MCF 10A (cell line): ENCODE measurements around the gene NTN4. TPM values are rescaled to one million over a fixed set of nuclear protein-coding genes. Genes with fewer than 3 reads are reported as not detected.

ENCODE experiments used
- BruUV-seq: library from RNA; stranded (reverse); fragments of 400-500 nt; replicated peaks from 2 replicates; lab custom pipeline; 2021; lab: Mats Ljungman, UMichigan
- CTCF ChIA-PET: fragments of 300-600 bp; sonication (Branson Sonifier 250); formaldehyde crosslinking; extraction: SDS; loops from one replicate; lab custom pipeline; 2021; ENCODE audit warnings: antibody characterized with exemption, inconsistent platforms; lab: Yijun Ruan, JAX
- POLR2A ChIA-PET: fragments of 300-600, 350-650 bp; sonication (Branson Sonifier 250); formaldehyde crosslinking; extraction: SDS; loops from one replicate; lab custom pipeline; 2020; ENCODE audit warnings: antibody characterized with exemption, inconsistent platforms; lab: Yijun Ruan, JAX
- DNase-seq: peaks from one replicate; pipeline ENCODE4 v3.0.0-alpha.2; 2018; ENCODE audit not compliant: unreplicated experiment
- H3K27ac Mint-ChIP-seq: one replicate; pipeline ENCODE4 v1.8.0; 2022; ENCODE audit warnings: mild to moderate bottlenecking, low read depth, mixed read lengths; ENCODE audit not compliant: unreplicated experiment
- H3K27me3 Mint-ChIP-seq: one replicate; pipeline ENCODE4 v1.8.0; 2022; ENCODE audit warnings: mixed read lengths; ENCODE audit not compliant: insufficient read depth, unreplicated experiment
- H3K36me3 Mint-ChIP-seq: one replicate; pipeline ENCODE4 v1.8.0; 2022; ENCODE audit warnings: mild to moderate bottlenecking, moderate library complexity, mixed read lengths; ENCODE audit not compliant: insufficient read depth, unreplicated experiment
- H3K4me1 Mint-ChIP-seq: one replicate; pipeline ENCODE4 v1.8.0; 2022; ENCODE audit warnings: mixed read lengths; ENCODE audit not compliant: insufficient read depth, unreplicated experiment
- H3K4me3 Mint-ChIP-seq: one replicate; pipeline ENCODE4 v1.8.0; 2022; ENCODE audit warnings: mild to moderate bottlenecking, moderate library complexity, mixed read lengths; ENCODE audit not compliant: unreplicated experiment
- H3K9me3 Mint-ChIP-seq: one replicate; pipeline ENCODE4 v1.8.0; 2022; ENCODE audit warnings: mixed read lengths; ENCODE audit not compliant: unreplicated experiment
- CTCF ChIP-seq: fragments of 200-600 bp; IDR thresholded peaks from one replicate; pipeline ENCODE4 v1.8.0; 2022; ENCODE audit warnings: antibody characterized with exemption, mild to moderate bottlenecking; ENCODE audit not compliant: unreplicated experiment
- intact Hi-C: fragments of 100-400 bp; cut with micrococcal nuclease; formaldehyde crosslinking; loops from 2 replicates; pipeline ENCODE4 v1.14.1; 2022
- total RNA-seq: library from RNA; stranded (reverse); gene quantifications from 2 replicates; pipeline ENCODE4 v1.2.3, GENCODE V29; 2022

NTN4 gene
- total RNA-seq, 1 experiment from 2014 or later, result 53.0 TPM

- Mint-ChIP-seq H3K9me3 (no peaks in the 10 kb centered on the region), H3K4me3 (no peak overlapping the region), H3K4me1 (peaks cover 7% of the 10 kb centered on the region), H3K36me3 (no peaks in the 10 kb centered on the region), H3K27ac (no peak overlapping the region), H3K27me3 (no peaks in the 10 kb centered on the region)
- no TSS peak for BruUV-seq
- POLR2A ChIA-PET, result interaction anchor here (1.0 to 1.7 kb wide), 2 partner anchors 17 to 34 kb away, joined by 4 to 5 read pairs; no protein-coding TSS in a partner anchor
- no peak for DNase-seq
- intact Hi-C loops, result no loop called here
- CTCF ChIA-PET, result interaction anchor here (0.6 to 1.6 kb wide), 3 partner anchors 9 to 131 kb away, joined by 3 to 4 read pairs (median 4); no protein-coding TSS in a partner anchor
- no peak for TF ChIP-seq CTCF
Observed at GRCh38 chr12:95615749-95616148, 174.8 kb downstream of the NTN4 start.

- CTCF ChIA-PET, result interaction anchor here (0.6 to 1.6 kb wide), 5 partner anchors 9 to 202 kb away, joined by 3 to 5 read pairs (median 4); no protein-coding TSS in a partner anchor
- no peak overlapping the region for H3K27ac Mint-ChIP-seq
Observed at GRCh38 chr12:95614390-95614982, 176.1 kb downstream of the NTN4 start.

GRCh38 chr12:95613021-95613420 lies 177.5 kb downstream of the NTN4 start:
- no peaks in the 10 kb centered on the region for H3K9me3 Mint-ChIP-seq
- BruUV-seq, result no TSS peak
- DNase-seq, result no peak
- ChIA-PET CTCF (interaction anchor here (0.7 to 0.9 kb wide), 3 partner anchors 10 to 625 kb away, joined by 3 to 5 read pairs (median 4); no protein-coding TSS in a partner anchor), POLR2A (no interaction called here)
- no peak overlapping the region for H3K4me3 Mint-ChIP-seq
- peaks cover 4% of the 10 kb centered on the region for H3K36me3 Mint-ChIP-seq
- TF ChIP-seq CTCF, result no peak
- intact Hi-C loops, result no loop called here
- peaks cover 14% of the 10 kb centered on the region for H3K4me1 Mint-ChIP-seq
- H3K27ac Mint-ChIP-seq, result no peak overlapping the region
- no peaks in the 10 kb centered on the region for H3K27me3 Mint-ChIP-seq

More at GRCh38 chr12:95614390-95614982, 176.1 kb downstream of the NTN4 start:
- Mint-ChIP-seq H3K27me3 (no peaks in the 10 kb centered on the region), H3K9me3 (no peaks in the 10 kb centered on the region), H3K4me1 (peaks cover 7% of the 10 kb centered on the region), H3K4me3 (no peak overlapping the region), H3K36me3 (no peaks in the 10 kb centered on the region)
- POLR2A ChIA-PET, result interaction anchor here (1.7 kb wide), 1 partner anchor 35 kb away, joined by 5 read pairs; no protein-coding TSS in a partner anchor
- intact Hi-C loops, result no loop called here
- BruUV-seq, result no TSS peak
- TF ChIP-seq CTCF, result no peak
- no peak for DNase-seq

GRCh38 chr12:95611676-95612309 lies 178.8 kb downstream of the NTN4 start:
- intact Hi-C loops, result no loop called here

More at GRCh38 chr12:95611676-95612309, 178.8 kb downstream of the NTN4 start:
- POLR2A ChIA-PET, result interaction anchor here (0.9 to 1.6 kb wide), 4 partner anchors 16 to 332 kb away, joined by 3 to 4 read pairs (median 3); partner anchors contain the start of gene AMDHD1
- peaks cover 6% of the 10 kb centered on the region for H3K36me3 Mint-ChIP-seq
- no peak for DNase-seq
- no peak overlapping the region for H3K4me3 Mint-ChIP-seq
- H3K9me3 Mint-ChIP-seq, result no peaks in the 10 kb centered on the region
- BruUV-seq, result no TSS peak
- H3K4me1 Mint-ChIP-seq, result peaks cover 14% of the 10 kb centered on the region
- CTCF ChIA-PET, result interaction anchor here (0.6 to 0.7 kb wide), 2 partner anchors 285 to 507 kb away, joined by 3 to 5 read pairs; no protein-coding TSS in a partner anchor
- H3K27me3 Mint-ChIP-seq, result no peaks in the 10 kb centered on the region
- TF ChIP-seq CTCF, result no peak
- no peak overlapping the region for H3K27ac Mint-ChIP-seq
